NCI-H2196 (cell line): ENCODE data around the gene AQP1.

ENCODE experiments used
- DNase-seq: peaks from one replicate; lab custom pipeline; 2025; ENCODE audit not compliant: unreplicated experiment; lab: John Stamatoyannopoulos, UW

The AQP1 gene

DNA sequence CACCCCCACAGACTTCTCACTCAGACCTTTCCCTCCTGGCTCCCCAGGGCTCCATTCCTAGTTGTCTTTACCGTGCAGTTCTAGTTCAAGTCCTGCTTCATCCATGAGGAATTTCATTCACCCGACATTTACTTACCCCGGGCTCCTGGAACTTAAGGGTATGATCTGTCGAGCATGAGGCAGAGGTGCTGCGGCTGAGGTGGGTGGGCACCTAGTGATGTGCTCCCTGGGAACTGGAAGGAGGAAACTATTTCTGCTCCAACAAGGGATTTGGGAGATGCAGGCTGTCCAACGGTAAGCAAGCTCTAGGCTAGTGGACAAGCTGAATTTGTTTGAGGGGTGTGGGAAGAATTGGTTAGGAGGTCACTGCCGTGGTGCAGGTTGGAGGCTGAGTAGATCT, 30.2 kb upstream of the AQP1 start:
- DNase-seq = no peak

- no peak for DNase-seq
These were observed 26.8 kb upstream of the AQP1 start for GRCh38 chr7:30884881-30885280.

GRCh38 chr7:30886608-30887011, 25.0 kb upstream of the AQP1 start:
- DNase-seq = no peak

- DNase-seq = no peak
These were observed 24.2 kb upstream of the AQP1 start for GRCh38 chr7:30887464-30887872.

DNA sequence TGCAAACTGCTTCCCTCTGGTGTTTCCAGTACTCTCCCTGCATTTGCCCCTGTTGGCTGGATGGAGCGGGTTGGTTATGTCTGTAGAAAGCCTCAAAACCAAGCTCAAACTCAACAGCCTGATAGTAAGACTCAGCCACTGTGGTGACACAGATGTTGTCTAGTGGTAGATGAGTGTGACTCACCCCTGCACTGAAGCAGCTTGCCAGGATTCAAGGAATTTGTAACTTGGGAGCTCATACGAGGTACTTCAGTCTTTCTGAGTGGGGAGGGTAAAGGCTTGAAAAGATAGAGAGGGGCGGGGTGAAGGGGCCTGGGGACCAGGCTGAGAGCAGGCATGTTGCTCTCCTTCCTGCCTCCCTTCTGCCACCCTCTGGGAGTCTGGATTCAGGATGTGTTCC, 22.9 kb upstream of the AQP1 start:
- no peak for DNase-seq

DNA sequence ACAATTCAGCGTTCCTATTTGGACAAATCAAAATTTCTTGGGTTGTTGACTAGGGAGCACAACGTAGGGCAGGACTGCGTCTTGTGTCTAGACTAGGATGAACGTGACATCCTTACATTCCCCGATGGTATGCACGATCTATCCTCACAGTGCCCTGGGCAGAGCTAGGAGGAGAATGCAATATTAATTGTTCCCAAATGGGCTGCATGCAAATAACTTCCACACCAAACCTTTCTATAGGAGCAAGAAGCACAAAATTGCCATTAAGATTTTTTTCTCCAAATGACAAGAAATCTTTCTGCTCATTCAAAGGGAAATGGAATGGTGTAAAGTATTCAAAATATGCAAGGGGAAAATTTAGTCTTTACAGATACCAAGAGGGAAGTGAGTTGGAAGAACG, 21.4 kb upstream of the AQP1 start:
- DNase-seq = no peak

GRCh38 chr7:30893357-30893756, 18.3 kb upstream of the AQP1 start:
- no peak for DNase-seq

GRCh38 chr7:30894009-30894408, 17.6 kb upstream of the AQP1 start:
- DNase-seq = no peak

- no peak for DNase-seq
These were observed 16.6 kb upstream of the AQP1 start for GRCh38 chr7:30894866-30895605.

DNA sequence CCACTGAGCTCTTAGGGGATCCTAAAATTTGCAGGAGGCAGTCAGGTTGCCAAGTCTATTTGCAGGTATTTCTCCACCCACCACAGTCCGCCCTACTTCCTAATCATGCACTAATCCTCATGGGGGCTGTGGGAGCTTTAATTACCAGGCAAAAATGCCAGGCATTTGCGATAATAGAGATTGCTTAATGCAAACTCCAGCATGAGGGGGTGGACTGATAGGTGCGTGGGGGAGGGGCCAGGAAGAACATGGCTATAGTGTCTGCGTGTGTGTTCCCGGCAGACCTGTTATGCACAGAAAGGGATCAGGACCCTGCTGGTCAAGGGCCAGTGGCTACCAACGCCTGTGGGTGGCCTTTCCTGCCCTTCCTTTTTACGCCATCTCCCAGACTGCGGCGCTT, 15.6 kb upstream of the AQP1 start:
- DNase-seq = no peak

GRCh38 chr7:30896783-30897637, 14.6 kb upstream of the AQP1 start:
- DNase-seq = no peak

GRCh38 chr7:30897770-30898169, 13.9 kb upstream of the AQP1 start:
- DNase-seq = no peak

DNA sequence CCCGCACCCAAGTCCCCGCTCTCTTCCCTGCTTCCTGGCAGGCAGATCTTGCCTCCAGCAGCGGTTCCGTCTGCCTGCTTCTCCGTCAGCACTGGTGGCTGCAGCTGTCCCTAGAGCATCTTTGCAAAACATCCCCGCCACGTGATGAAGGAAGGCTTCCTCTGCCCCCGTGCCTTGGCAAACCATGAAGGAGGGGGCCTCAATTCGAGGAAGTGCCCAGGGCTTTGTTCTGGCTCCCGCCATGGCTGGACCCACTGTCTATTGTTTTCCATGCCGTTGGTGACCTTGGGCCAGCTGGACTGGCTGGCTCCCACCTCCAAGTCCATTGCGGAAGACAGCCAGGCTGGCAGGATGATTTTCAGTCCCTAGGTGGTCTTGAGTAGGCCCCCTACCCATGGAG, 13.2 kb upstream of the AQP1 start:
- no peak for DNase-seq

GRCh38 chr7:30899066-30899465, 12.6 kb upstream of the AQP1 start:
- no peak for DNase-seq

DNA sequence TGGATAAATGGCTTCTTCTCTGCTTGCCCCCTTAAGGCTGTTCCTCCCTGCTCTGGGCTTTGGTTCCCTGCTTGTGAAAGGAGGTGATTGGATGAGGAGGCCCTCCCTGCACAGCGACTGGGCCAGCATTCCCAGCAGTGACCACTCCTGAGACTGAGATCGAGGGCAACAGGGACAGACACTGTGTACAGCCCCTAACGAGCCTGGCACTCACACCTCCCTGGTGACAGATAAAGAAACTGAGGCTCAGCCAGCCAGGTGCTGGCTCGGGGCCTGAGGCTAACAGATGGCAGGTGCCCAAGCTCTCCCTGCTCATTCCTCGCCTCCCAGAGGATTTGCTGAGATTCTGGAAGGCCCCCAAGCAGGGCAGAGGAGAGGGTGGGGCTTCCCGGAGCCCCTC, 12.0 kb upstream of the AQP1 start:
- DNase-seq = no peak

DNA sequence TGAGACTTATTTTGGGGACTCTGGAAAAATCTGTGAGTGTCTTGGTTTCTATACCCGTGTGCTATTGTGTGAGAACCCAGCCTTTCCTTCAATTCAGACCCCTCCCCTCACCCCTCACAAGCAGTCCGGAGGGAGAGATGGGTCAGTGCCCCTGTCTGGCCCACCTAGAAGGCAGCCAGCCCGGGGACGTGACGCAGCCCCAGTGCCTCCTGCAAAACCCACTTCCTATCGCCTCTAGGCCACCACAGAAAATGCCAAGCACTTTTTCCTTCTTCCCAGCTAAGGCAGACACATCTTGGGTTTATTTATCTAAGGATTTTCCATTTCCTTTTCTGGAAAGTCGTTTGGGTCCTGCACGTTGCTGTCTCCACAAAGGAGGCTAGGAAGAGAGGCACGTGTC, 11.6 kb upstream of the AQP1 start:
- no peak for DNase-seq

- no peak for DNase-seq
These were observed 10.8 kb upstream of the AQP1 start for GRCh38 chr7:30900803-30901362.

GRCh38 chr7:30901856-30902255, 9.8 kb upstream of the AQP1 start:
- no peak for DNase-seq

- DNase-seq = no peak
These were observed 9.2 kb upstream of the AQP1 start for GRCh38 chr7:30902466-30902865.

DNA sequence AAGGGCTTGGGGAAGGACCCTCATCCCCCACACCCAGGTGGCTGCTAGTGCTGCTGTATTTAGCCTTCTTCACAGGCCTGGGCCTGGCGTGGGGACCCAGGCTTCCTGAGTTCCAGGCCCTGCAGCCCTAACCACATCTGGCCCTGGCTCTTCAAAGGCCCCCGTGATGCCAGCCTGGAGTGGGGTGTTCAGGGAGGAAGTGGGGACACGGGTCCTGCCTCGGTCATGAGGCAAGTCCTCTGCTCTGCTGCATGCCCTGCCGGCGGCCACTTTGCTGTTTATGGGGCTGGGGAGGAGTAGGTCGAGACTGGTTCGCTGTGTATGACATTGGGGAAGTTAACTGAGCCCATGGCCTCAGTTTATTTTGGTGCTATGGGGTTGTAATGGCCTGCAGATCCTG, 8.5 kb upstream of the AQP1 start:
- no peak for DNase-seq

GRCh38 chr7:30904561-30904960, 7.1 kb upstream of the AQP1 start:
- DNase-seq = no peak
